ENCODE results near the gene IPO9.

DNA sequence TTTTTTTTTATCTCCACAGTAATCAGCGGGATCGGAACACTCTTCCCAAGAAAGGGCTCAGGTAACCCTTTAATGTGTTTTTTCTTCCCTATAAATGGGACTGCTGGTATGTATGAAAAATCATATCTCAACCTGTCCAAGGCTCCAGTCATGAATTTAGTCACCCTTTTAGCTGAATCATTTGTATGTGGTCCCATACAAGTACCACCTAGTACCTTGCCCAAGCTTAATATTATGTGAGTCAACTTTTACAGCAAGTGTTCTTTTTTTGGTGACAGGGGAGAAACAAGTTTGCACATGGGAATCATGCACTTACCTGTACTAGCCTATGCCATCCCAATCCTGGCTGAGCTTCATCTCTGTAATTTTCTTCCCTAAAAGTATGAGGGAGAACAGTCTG is 43.7 kb upstream of the IPO9 start:
- TF ChIP-seq, protein P1, sequence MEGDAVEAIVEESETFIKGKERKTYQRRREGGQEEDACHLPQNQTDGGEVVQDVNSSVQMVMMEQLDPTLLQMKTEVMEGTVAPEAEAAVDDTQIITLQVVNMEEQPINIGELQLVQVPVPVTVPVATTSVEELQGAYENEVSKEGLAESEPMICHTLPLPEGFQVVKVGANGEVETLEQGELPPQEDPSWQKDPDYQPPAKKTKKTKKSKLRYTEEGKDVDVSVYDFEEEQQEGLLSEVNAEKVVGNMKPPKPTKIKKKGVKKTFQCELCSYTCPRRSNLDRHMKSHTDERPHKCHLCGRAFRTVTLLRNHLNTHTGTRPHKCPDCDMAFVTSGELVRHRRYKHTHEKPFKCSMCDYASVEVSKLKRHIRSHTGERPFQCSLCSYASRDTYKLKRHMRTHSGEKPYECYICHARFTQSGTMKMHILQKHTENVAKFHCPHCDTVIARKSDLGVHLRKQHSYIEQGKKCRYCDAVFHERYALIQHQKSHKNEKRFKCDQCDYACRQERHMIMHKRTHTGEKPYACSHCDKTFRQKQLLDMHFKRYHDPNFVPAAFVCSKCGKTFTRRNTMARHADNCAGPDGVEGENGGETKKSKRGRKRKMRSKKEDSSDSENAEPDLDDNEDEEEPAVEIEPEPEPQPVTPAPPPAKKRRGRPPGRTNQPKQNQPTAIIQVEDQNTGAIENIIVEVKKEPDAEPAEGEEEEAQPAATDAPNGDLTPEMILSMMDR (IDR thresholded peaks at IDR 0.05; ENCODE audit: borderline replicate concordance, extremely low read depth, low read length, poor library complexity, severe bottlenecking) = no peak
- TF ChIP-seq EZH2 (IDR thresholded peaks at IDR 0.05; ENCODE audit: borderline replicate concordance, low read depth, low read length, severe bottlenecking) = no peak

Measured in DND-41 (cell line).